ENCODE data around the gene TMEM269.

The TMEM269 gene

DNA sequence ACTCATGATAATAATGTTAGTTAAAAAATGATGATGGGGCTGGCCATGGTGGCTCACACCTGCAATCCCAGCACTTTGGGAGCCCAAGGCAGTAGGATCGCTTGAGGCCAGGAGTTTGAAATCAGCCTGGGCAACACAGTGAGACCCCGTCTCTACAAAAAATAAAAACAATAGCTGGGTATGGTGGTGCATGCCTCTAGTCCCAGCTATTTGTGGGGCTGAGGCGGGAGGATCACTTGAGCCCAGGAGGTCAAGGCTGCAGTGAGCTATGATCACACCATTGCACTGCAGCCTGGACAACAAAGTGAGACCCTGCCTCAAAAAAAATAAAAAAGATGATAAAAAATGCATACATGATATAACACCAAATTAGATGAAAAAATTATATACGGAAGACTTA, 23.2 kb upstream of the TMEM269 start:
- TF ChIP-seq ZNF121 (tag by site-specific recombination; IDR thresholded peaks at IDR 0.05): peak; percentile 90
- no peak for TF ChIP-seq ZNF600 (tag by site-specific recombination; IDR thresholded peaks at IDR 0.05)
- TF ChIP-seq ZNF580 (tag by site-specific recombination; IDR thresholded peaks at IDR 0.05): no peak
- CTCF ChIA-PET: interaction anchor here (0.6 to 0.9 kb wide), 3 partner anchors 31 to 334 kb away, joined by 3 to 4 read pairs (median 4); no protein-coding TSS in a partner anchor
- Histone ChIP-seq H3K36me3 (ENCODE audit: control insufficient read depth in 2 of 2, insufficient read depth in 1 of 2, low read length in 2 of 2) (peaks cover 17 to 58% of the 10 kb centered on the region in 2 experiments), H3K9me3 (ENCODE audit: control insufficient read depth, insufficient read depth, low read depth, low read length) (no peaks in the 10 kb centered on the region), H3K27ac (ENCODE audit: extremely low read depth, low read depth, low read length) (no peak overlapping the region), H3K4me1 (ENCODE audit: control insufficient read depth, insufficient read depth, low read length) (no peaks in the 10 kb centered on the region), H3K4me3 (ENCODE audit: low read depth, low read length) (no peak overlapping the region)
- POLR2A ChIA-PET: no interaction called here

- H3K9me3 ChIP-seq (ENCODE audit: control insufficient read depth, insufficient read depth, low read depth, low read length): no peaks in the 10 kb centered on the region
- no peaks in the 10 kb centered on the region for H3K4me1 ChIP-seq (ENCODE audit: control insufficient read depth, insufficient read depth, low read length)
- CTCF ChIA-PET: interaction anchor here (0.6 to 0.9 kb wide), 3 partner anchors 31 to 335 kb away, joined by 3 to 4 read pairs (median 4); no protein-coding TSS in a partner anchor
- no peak overlapping the region for H3K27ac ChIP-seq (ENCODE audit: extremely low read depth, low read depth, low read length)
- H3K4me3 ChIP-seq (ENCODE audit: low read depth, low read length): no peak overlapping the region
- POLR2A ChIA-PET: no interaction called here
- no peak for TF ChIP-seq ZNF624 (tag by site-specific recombination; IDR thresholded peaks at IDR 0.05)
- TF ChIP-seq ZNF311 (tag by site-specific recombination; IDR thresholded peaks at IDR 0.05; ENCODE audit: borderline replicate concordance): no peak
- peak; percentile 88 for TF ChIP-seq SCRT1 (tag by site-specific recombination; IDR thresholded peaks at IDR 0.05; ENCODE audit: borderline replicate concordance)
- TF ChIP-seq ZBTB8A (tag by site-specific recombination; IDR thresholded peaks at IDR 0.05): no peak
- TF ChIP-seq SCRT2 (tag by site-specific recombination; IDR thresholded peaks at IDR 0.05): peak; percentile 94
- peaks cover 17 to 52% of the 10 kb centered on the region in 2 experiments for H3K36me3 ChIP-seq (ENCODE audit: control insufficient read depth in 2 of 2, insufficient read depth in 1 of 2, low read length in 2 of 2)
Observed at GRCh38 chr1:42762269-42762668, 22.5 kb upstream of the TMEM269 start.

- ChIA-PET CTCF (interaction anchor here (0.7 to 4.7 kb wide), 7 partner anchors 8 to 591 kb away, joined by 3 to 19 read pairs (median 4); partner anchors contain the start of gene ZNF691), POLR2A (interaction anchor here (0.6 to 3.4 kb wide), 7 partner anchors 7 to 131 kb away, joined by 3 to 35 read pairs (median 13); partner anchors contain the start of genes ERMAP, SVBP, YBX1 and ZNF691)
- Histone ChIP-seq H3K4me3 (ENCODE audit: low read depth, low read length) (peak overlapping the region; percentile 100), H3K36me3 (ENCODE audit: control insufficient read depth in 2 of 2, insufficient read depth in 1 of 2, low read length in 2 of 2) (peaks cover 7 to 26% of the 10 kb centered on the region in 2 experiments; a peak in 2 of 3 replicates), H3K9me3 (ENCODE audit: control insufficient read depth, insufficient read depth, low read depth, low read length) (no peaks in the 10 kb centered on the region), H3K27ac (ENCODE audit: extremely low read depth, low read depth, low read length) (no peak overlapping the region), H3K4me1 (ENCODE audit: control insufficient read depth, insufficient read depth, low read length) (no peaks in the 10 kb centered on the region)
- TF ChIP-seq KLF10 (tag by site-specific recombination; IDR thresholded peaks at IDR 0.05) (no peak), ZBTB48 (tag by site-specific recombination; IDR thresholded peaks at IDR 0.05) (peak; percentile 35; the same call in 1 of the 2 replicates)
Observed at GRCh38 chr1:42765269-42765668, 19.5 kb upstream of the TMEM269 start.

DNA sequence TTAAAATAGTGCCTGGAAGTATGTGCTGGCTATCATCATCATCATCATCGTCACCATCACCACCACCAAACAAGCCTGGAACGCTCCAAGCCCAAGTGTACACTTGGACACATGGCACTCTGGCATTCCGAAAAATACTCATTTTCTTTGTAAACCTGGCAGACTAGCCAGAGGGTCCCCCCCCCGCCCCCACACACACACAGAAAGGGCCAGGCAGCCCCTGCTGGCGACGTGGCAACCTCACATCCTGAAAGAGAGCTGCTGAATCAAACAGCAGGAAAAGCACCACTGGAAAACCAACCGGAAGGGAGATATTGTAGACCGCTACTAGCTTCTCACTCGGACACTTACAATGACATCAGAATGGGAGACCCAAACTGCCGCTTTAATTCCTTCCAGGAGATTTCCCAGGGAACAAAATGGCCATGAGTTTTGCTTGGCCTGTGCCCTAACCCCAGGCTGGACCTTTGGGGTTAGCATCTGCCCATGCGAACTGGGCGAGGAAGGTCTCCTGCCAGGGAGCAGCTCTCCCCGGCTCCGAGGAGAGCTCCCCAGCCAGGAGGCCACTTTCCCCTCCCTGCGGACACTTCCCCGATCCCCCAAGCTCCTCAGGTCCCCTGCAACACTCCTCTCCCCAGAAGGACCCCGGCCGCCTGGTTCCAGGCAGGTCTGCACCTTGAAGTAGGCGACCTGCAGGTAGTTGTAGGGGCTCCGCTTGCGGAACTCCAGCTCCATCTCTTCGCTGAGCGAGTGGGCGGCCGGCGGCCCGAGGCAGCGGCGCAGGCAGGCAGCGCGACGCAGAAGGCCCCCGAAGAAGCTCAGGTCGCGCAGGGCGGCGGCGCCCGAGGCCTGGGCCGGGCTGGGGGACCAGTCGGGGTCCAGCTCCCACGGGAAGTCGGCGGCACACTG, 18.7 kb upstream of the TMEM269 start:
- Histone ChIP-seq H3K27ac (ENCODE audit: extremely low read depth, low read depth, low read length) (peak overlapping the region; percentile 48; the same call in 1 of the 2 replicates), H3K4me1 (ENCODE audit: control insufficient read depth, insufficient read depth, low read length) (no peaks in the 10 kb centered on the region), H3K9me3 (ENCODE audit: control insufficient read depth, insufficient read depth, low read depth, low read length) (no peaks in the 10 kb centered on the region), H3K36me3 (ENCODE audit: control insufficient read depth in 2 of 2, insufficient read depth in 1 of 2, low read length in 2 of 2) (peaks cover 7 to 23% of the 10 kb centered on the region in 2 experiments; a peak in 2 of 3 replicates), H3K4me3 (ENCODE audit: low read depth, low read length) (peak overlapping the region; percentile 100)
- CTCF ChIA-PET: interaction anchor here (0.6 to 4.7 kb wide), 24 partner anchors 9 to 1887 kb away, joined by 3 to 19 read pairs (median 4); partner anchors contain the start of genes PPIH and ZNF691
- POLR2A ChIA-PET: interaction anchor here (0.6 to 3.4 kb wide), 37 partner anchors 8 to 883 kb away, joined by 3 to 35 read pairs (median 5); partner anchors contain the start of genes CCDC30, ERMAP, PPIH and SLC2A1
- no peak for TF ChIP-seq ZFP69B (tag by site-specific recombination; IDR thresholded peaks at IDR 0.05)
- no peak for TF ChIP-seq KLF9 (tag by site-specific recombination; IDR thresholded peaks at IDR 0.05; ENCODE audit: low read depth)
- TF ChIP-seq ZNF623 (tag by site-specific recombination; IDR thresholded peaks at IDR 0.05): no peak
- TF ChIP-seq, protein P1, sequence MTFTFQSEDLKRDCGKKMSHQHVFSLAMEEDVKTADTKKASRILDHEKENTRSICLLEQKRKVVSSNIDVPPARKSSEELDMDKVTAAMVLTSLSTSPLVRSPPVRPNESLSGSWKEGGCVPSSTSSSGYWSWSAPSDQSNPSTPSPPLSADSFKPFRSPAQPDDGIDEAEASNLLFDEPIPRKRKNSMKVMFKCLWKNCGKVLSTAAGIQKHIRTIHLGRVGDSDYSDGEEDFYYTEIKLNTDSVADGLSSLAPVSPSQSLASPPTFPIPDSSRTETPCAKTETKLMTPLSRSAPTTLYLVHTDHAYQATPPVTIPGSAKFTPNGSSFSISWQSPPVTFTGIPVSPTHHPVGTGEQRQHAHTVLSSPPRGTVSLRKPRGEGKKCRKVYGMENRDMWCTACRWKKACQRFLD (tag by site-specific recombination; IDR thresholded peaks at IDR 0.05): no peak
- TF ChIP-seq, protein P2, sequence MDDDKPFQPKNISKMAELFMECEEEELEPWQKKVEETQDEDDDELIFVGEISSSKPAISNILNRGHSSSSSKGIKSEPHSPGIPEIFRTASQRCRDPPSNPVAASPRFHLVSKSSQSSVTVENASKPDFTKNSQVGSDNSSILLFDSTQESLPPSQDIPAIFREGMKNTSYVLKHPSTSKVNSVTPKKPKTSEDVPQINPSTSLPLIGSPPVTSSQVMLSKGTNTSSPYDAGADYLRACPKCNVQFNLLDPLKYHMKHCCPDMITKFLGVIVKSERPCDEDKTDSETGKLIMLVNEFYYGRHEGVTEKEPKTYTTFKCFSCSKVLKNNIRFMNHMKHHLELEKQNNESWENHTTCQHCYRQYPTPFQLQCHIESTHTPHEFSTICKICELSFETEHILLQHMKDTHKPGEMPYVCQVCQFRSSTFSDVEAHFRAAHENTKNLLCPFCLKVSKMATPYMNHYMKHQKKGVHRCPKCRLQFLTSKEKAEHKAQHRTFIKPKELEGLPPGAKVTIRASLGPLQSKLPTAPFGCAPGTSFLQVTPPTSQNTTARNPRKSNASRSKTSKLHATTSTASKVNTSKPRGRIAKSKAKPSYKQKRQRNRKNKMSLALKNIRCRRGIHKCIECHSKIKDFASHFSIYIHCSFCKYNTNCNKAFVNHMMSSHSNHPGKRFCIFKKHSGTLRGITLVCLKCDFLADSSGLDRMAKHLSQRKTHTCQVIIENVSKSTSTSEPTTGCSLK (tag by site-specific recombination; IDR thresholded peaks at IDR 0.05): no peak
- TF ChIP-seq ZNF266 (tag by site-specific recombination; IDR thresholded peaks at IDR 0.05; ENCODE audit: low read depth): no peak
- peak; percentile 44 for TF ChIP-seq ZFHX2 (tag by site-specific recombination; conservative IDR thresholded peaks at IDR 0.05)
- no peak for TF ChIP-seq ZNF776 (tag by site-specific recombination; IDR thresholded peaks at IDR 0.05; ENCODE audit: borderline replicate concordance)
- TF ChIP-seq, protein P3, sequence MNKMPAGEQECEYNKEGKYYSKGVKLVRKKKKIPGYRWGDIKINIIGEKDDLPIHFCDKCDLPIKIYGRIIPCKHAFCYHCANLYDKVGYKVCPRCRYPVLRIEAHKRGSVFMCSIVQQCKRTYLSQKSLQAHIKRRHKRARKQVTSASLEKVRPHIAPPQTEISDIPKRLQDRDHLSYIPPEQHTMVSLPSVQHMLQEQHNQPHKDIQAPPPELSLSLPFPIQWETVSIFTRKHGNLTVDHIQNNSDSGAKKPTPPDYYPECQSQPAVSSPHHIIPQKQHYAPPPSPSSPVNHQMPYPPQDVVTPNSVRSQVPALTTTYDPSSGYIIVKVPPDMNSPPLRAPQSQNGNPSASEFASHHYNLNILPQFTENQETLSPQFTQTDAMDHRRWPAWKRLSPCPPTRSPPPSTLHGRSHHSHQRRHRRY (tag by site-specific recombination; IDR thresholded peaks at IDR 0.05): no peak
- TF ChIP-seq ZNF366 (tag by site-specific recombination; conservative IDR thresholded peaks at IDR 0.05): no peak; the same call in 1 of the 2 replicates
